Endothelial cell of umbilical vein (primary cell): Measurements from ENCODE around the gene SCGB3A1. TPM values are rescaled to one million over a fixed set of nuclear protein-coding genes. Genes with fewer than 3 reads are reported as not detected.

Experiments used
- BruUV-seq: library from RNA; stranded (reverse); fragments of 400-500 nt; replicated peaks from 2 replicates; lab custom pipeline; 2021; lab: Mats Ljungman, UMichigan
- CTCF ChIA-PET: fragments of 300-600, 350-600 bp; sonication (Branson Sonifier 250); formaldehyde crosslinking; loops from one replicate; lab custom pipeline; 2021; ENCODE audit warnings: antibody characterized with exemption, inconsistent platforms; lab: Charles Lee
- POLR2A ChIA-PET: fragments of 300-600, 350-600 bp; sonication (Branson Sonifier 250); formaldehyde crosslinking; loops from one replicate; lab custom pipeline; 2021; ENCODE audit warnings: antibody characterized with exemption, inconsistent platforms; lab: Charles Lee
- DNase-seq: peaks from one replicate; pipeline ENCODE4 v3.0.0-alpha.2; 2011; ENCODE audit warnings: low read depth, low spot score
- FAIRE-seq: peaks from 2 replicates; lab custom pipeline; 2011; peaks lifted over from hg19 to GRCh38; lab: Jason Lieb, UNC
- H2AFZ ChIP-seq: 2 replicates; pipeline ENCODE4 v1.6.0; 2012; ENCODE audit warnings: low read depth, low read length, control low read depth, inconsistent platforms
- H3K27ac ChIP-seq: 2 replicates; pipeline ENCODE4 v1.5.1; 2011; ENCODE audit warnings: low read depth, mild to moderate bottlenecking, control low read depth, low read length, moderate library complexity; ENCODE audit not compliant: insufficient read depth
- H3K27me3 ChIP-seq, 2 experiments: 2 replicates each; pipeline versions ENCODE4 v1.6.0 to v1.6.1; 2011; ENCODE audit warnings: low read length in 2 of 2, mixed read lengths in 1 of 2; ENCODE audit not compliant: control insufficient read depth in 2 of 2, insufficient read depth in 2 of 2
- H3K36me3 ChIP-seq, 2 experiments: 2 replicates in 1 of 2; 3 replicates in 1 of 2; pipeline ENCODE4 v1.5.1; 2011; ENCODE audit warnings: low read length in 2 of 2, mild to moderate bottlenecking in 1 of 2, moderate library complexity in 1 of 2; ENCODE audit not compliant: control insufficient read depth in 2 of 2, insufficient read depth in 2 of 2; ENCODE audit errors: extremely low read depth in 1 of 2
- H3K4me1 ChIP-seq: 3 replicates; pipeline ENCODE4 v1.5.1; 2011; ENCODE audit warnings: mild to moderate bottlenecking, low read length; ENCODE audit not compliant: control insufficient read depth, insufficient read depth; ENCODE audit errors: extremely low read depth
- H3K4me2 ChIP-seq: 2 replicates; pipeline ENCODE4 v1.6.1; 2011; ENCODE audit warnings: low read length, control low read depth, mixed read lengths; ENCODE audit not compliant: insufficient read depth
- H3K4me3 ChIP-seq, 3 experiments: fragments of 200-600 bp in 1 of 3; sonication (generic), shearing (Covaris generic) in 1 of 3; replicated peaks in 1 of 3; 2 replicates each; pipeline ENCODE4 v1.5.1; 2011 to 2016; ENCODE audit warnings: control low read depth in 3 of 3, low read length in 3 of 3, mild to moderate bottlenecking in 2 of 3, inconsistent platforms in 1 of 3, low read depth in 1 of 3, moderate library complexity in 1 of 3; ENCODE audit not compliant: insufficient read depth in 1 of 3
- H3K79me2 ChIP-seq: 2 replicates; pipeline ENCODE4 v1.6.0; 2012; ENCODE audit warnings: low read length, inconsistent platforms; ENCODE audit not compliant: control insufficient read depth, insufficient read depth
- H3K9ac ChIP-seq: replicated peaks from 2 replicates; pipeline ENCODE3; 2011; ENCODE audit warnings: low read length, control low read depth; ENCODE audit not compliant: insufficient read depth; ENCODE audit errors: extremely low read depth
- H3K9me1 ChIP-seq: replicated peaks from 3 replicates; pipeline ENCODE4 v1.6.0; 2011; ENCODE audit warnings: mild to moderate bottlenecking, low read length; ENCODE audit not compliant: control insufficient read depth, insufficient read depth; ENCODE audit errors: extremely low read depth
- H3K9me3 ChIP-seq: replicated peaks from 2 replicates; pipeline ENCODE4 v1.5.1; 2012; ENCODE audit warnings: low read length, inconsistent platforms; ENCODE audit not compliant: control insufficient read depth, insufficient read depth
- H4K20me1 ChIP-seq: replicated peaks from 2 replicates; pipeline ENCODE3; 2011; ENCODE audit warnings: mild to moderate bottlenecking, low read length; ENCODE audit not compliant: control insufficient read depth, insufficient read depth; ENCODE audit errors: extremely low read depth
- EZH2 ChIP-seq: IDR thresholded peaks from 2 replicates; pipeline ENCODE4 v1.6.1; 2012; ENCODE audit warnings: borderline replicate concordance, low read depth, mild to moderate bottlenecking, moderate library complexity, low read length, inconsistent platforms; ENCODE audit not compliant: severe bottlenecking
- FOS ChIP-seq: IDR thresholded peaks from 2 replicates; pipeline ENCODE4 v1.6.1; 2011; ENCODE audit warnings: mild to moderate bottlenecking, low read length, moderate library complexity, borderline replicate concordance; ENCODE audit not compliant: insufficient read depth
- GATA2 ChIP-seq: IDR thresholded peaks from 2 replicates; pipeline ENCODE4 v1.7.0; 2011; ENCODE audit warnings: low read depth, mild to moderate bottlenecking, moderate library complexity, mixed read lengths, low read length; ENCODE audit not compliant: insufficient read length, insufficient read depth
- JUN ChIP-seq: IDR thresholded peaks from 2 replicates; pipeline ENCODE4 v1.6.1; 2011; ENCODE audit warnings: borderline replicate concordance, low read depth; ENCODE audit not compliant: insufficient read length, insufficient read depth
- MYC ChIP-seq: IDR thresholded peaks from one replicate; pipeline ENCODE4 v1.6.1; 2011; ENCODE audit warnings: mild to moderate bottlenecking, low read depth, low read length
- POLR2A ChIP-seq: IDR thresholded peaks from 2 replicates; pipeline ENCODE4 v1.6.1; 2012; ENCODE audit warnings: low read depth, mild to moderate bottlenecking, control low read depth, low read length
- dilution Hi-C: fragments of 300-500 bp; cut with MboI; formaldehyde crosslinking; loops from one replicate; pipeline ENCODE4 v1.15.0; 2019; ENCODE audit warnings: low sequenced_read_pairs; ENCODE audit not compliant: extremely low pct_ligation_motif_present
- intact Hi-C: fragments of 100-400 bp; cut with micrococcal nuclease; formaldehyde crosslinking; loops from one replicate; pipeline ENCODE4 v1.10.0; 2022
- polyA plus RNA-seq, 4 experiments: library from polyadenylated mRNA; depleted of rRNA in 3 of 4; stranded (reverse) in 3 of 4; unstranded in 1 of 4; fragments of >200 nt; gene quantifications; 2 replicates each; pipeline versions ENCODE4 v1.2.1 to v1.2.3, GENCODE V29; 2011 to 2012; ENCODE audit warnings: missing spikeins in 1 of 4
- total RNA-seq: library from RNA; stranded (reverse); gene quantifications from 2 replicates; pipeline ENCODE4 v1.2.3, GENCODE V29; 2021
- TF ChIP-seq, protein P1 (sequence below), 2 donors: IDR thresholded peaks; 1 replicate in 1 of 2; 2 replicates in 1 of 2; pipeline ENCODE4 v1.5.1; 2011; ENCODE audit warnings: low read length in 2 of 2, mild to moderate bottlenecking in 2 of 2, moderate library complexity in 2 of 2, control low read depth in 1 of 2, inconsistent platforms in 1 of 2, low read depth in 1 of 2; ENCODE audit not compliant: insufficient read depth in 1 of 2; ENCODE audit errors: extremely low read depth in 1 of 2
- TF ChIP-seq, protein P2 (sequence below): IDR thresholded peaks from 2 replicates; pipeline ENCODE4 v1.6.1; 2011; ENCODE audit not compliant: insufficient read depth, insufficient read length

The SCGB3A1 gene
- total and polyA plus RNA-seq, 2 donors (not counting 3 experiments of a cell fraction or from before 2014, with no cell fraction given) = 0.73 TPM; not detected in 1

DNA sequence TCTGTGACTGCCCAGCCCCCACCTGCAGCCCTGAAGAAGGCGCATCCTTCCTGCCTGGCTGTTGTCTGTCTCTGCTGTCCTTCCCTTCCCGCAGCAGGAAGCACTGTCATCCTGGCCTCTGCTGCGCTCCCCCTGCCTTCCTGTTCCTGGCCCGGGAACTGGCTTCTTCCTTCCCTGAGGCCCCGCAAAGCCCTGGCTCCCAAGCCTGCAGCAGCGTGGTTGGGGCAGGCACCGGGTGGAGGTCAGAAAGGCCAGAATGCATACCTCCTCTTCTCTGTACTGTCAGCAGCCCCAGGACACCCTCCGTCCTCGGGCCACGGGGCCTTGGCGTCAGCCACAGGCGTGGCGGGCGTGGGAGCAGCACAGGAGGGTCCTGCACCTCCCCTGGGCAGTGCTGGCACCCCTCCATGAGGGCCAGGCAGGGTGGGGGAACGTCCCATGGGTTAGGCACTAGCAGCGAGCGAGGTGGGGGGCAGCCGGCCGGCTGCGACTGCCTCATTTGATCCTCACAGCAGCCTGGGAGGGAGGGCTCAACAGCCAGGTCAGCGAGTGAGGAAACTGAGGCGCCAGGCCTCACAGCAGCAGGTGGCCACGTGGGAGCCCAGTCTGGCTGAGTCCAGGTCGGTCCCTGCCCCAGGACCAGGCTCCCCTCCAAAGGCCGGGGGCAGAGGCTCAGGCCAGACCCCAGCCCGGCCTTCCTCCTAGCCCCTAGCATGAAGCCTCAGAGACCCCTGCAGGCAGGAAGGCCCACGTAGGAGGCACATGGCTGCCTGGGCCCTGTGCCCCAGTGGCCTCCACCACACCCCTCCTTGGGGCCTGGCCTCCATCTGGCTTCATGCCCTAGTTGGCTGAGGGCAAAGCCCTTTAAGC is 48.7 kb upstream of the SCGB3A1 start:
- no TSS peak for BruUV-seq
- Histone ChIP-seq H3K36me3 (no peaks in the 10 kb centered on the region), H4K20me1 (no peaks in the 10 kb centered on the region), H3K4me2 (no peak overlapping the region), H2AFZ (no peak overlapping the region), H3K4me1 (peaks cover 7% of the 10 kb centered on the region), H3K27ac (no peak overlapping the region), H3K27me3 (no peaks in the 10 kb centered on the region), H3K9me1 (no peaks in the 10 kb centered on the region), H3K9me3 (no peaks in the 10 kb centered on the region), H3K9ac (no peak overlapping the region), H3K79me2 (no peaks in the 10 kb centered on the region), H3K4me3 (no peak overlapping the region)
- intact Hi-C loops (loop anchor here (10.0 kb wide), 1 partner anchor 345 kb away; the partner anchor contains the start of gene MAPK9), dilution Hi-C loops (no loop called here)
- TF ChIP-seq MYC (no peak), JUN (no peak), EZH2 (no peak), FOS (no peak), GATA2 (no peak), POLR2A (no peak)
- TF ChIP-seq, protein P1, sequence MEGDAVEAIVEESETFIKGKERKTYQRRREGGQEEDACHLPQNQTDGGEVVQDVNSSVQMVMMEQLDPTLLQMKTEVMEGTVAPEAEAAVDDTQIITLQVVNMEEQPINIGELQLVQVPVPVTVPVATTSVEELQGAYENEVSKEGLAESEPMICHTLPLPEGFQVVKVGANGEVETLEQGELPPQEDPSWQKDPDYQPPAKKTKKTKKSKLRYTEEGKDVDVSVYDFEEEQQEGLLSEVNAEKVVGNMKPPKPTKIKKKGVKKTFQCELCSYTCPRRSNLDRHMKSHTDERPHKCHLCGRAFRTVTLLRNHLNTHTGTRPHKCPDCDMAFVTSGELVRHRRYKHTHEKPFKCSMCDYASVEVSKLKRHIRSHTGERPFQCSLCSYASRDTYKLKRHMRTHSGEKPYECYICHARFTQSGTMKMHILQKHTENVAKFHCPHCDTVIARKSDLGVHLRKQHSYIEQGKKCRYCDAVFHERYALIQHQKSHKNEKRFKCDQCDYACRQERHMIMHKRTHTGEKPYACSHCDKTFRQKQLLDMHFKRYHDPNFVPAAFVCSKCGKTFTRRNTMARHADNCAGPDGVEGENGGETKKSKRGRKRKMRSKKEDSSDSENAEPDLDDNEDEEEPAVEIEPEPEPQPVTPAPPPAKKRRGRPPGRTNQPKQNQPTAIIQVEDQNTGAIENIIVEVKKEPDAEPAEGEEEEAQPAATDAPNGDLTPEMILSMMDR (IDR thresholded peaks at IDR 0.05; ENCODE audit: extremely low read depth in 1 of 2, insufficient read depth in 1 of 2, low read depth in 1 of 2, low read length in 2 of 2) = no peak
- TF ChIP-seq, protein P2, sequence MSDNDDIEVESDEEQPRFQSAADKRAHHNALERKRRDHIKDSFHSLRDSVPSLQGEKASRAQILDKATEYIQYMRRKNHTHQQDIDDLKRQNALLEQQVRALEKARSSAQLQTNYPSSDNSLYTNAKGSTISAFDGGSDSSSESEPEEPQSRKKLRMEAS = no peak
- DNase-seq = no peak
- ChIA-PET CTCF (interaction anchor here (1.3 kb wide), 1 partner anchor 34 kb away, joined by 7 read pairs; no protein-coding TSS in a partner anchor), POLR2A (interaction anchor here (0.5 kb wide), 1 partner anchor 163 kb away, joined by 5 read pairs; no protein-coding TSS in a partner anchor)
- no peak for FAIRE-seq
